Kidney (tissue), 14 donors: ENCODE results near the gene TFAP2D. TPM values are rescaled to one million over a fixed set of nuclear protein-coding genes. Genes with fewer than 3 reads are reported as not detected.

Experiments used
- DNase-seq, 5 donors: peaks; one replicate each; pipeline ENCODE4 v3.0.0-alpha.2; 2013 to 2020
- FAIRE-seq: peaks from 2 replicates; lab custom pipeline; 2012; peaks lifted over from hg19 to GRCh38; lab: Jason Lieb, UNC
- H3K27ac ChIP-seq, 2 donors: one replicate each; pipeline ENCODE4 v1.7.0; 2013; ENCODE audit warnings: low read depth in 2 of 2, low read length in 2 of 2, inconsistent platforms in 1 of 2
- H3K27me3 ChIP-seq: one replicate; pipeline ENCODE4 v1.7.1; 2013; ENCODE audit warnings: low read length, inconsistent platforms; ENCODE audit not compliant: control insufficient read depth, insufficient read depth
- H3K36me3 ChIP-seq, 3 donors: one replicate each; pipeline versions ENCODE4 v1.7.0 to v1.7.1; 2013; ENCODE audit warnings: low read length in 3 of 3, control low read depth in 1 of 3, inconsistent platforms in 1 of 3; ENCODE audit not compliant: insufficient read depth in 3 of 3, control insufficient read depth in 2 of 3
- H3K4me1 ChIP-seq, 3 donors: one replicate each; pipeline versions ENCODE4 v1.7.0 to v1.7.1; 2013; ENCODE audit warnings: low read length in 3 of 3, inconsistent platforms in 1 of 3, low read depth in 1 of 3; ENCODE audit not compliant: control insufficient read depth in 2 of 3, insufficient read depth in 2 of 3
- H3K4me3 ChIP-seq, 3 donors: one replicate each; pipeline versions ENCODE4 v1.7.0 to v1.8.1; 2013; ENCODE audit warnings: low read length in 3 of 3, control low read depth in 1 of 3, inconsistent platforms in 1 of 3
- H3K9ac ChIP-seq, 3 donors: one replicate each; pipeline versions ENCODE4 v1.7.0 to v1.7.1; 2013; ENCODE audit warnings: low read length in 3 of 3, control low read depth in 1 of 3, inconsistent platforms in 1 of 3
- H3K9me3 ChIP-seq, 3 donors: one replicate each; pipeline versions ENCODE4 v1.7.0 to v1.7.1; 2013; ENCODE audit warnings: low read length in 3 of 3, control low read depth in 1 of 3, inconsistent platforms in 1 of 3; ENCODE audit not compliant: control insufficient read depth in 2 of 3, insufficient read depth in 1 of 3
- CTCF ChIP-seq: IDR thresholded peaks from 3 replicates; pipeline ENCODE4 v1.5.1; 2012; ENCODE audit warnings: mild to moderate bottlenecking, moderate library complexity, borderline replicate concordance; ENCODE audit not compliant: insufficient read depth; ENCODE audit errors: extremely low read depth
- intact Hi-C: fragments of 100-400 bp; cut with DNase I; formaldehyde crosslinking; loops from one replicate; pipeline ENCODE4 v1.11.1; 2022
- polyA plus RNA-seq: library from polyadenylated mRNA; stranded (reverse); fragments of 350-450 nt; fragmentation: Illumina TruSeq; extraction: RNeasy Lipid Tissue Mini Kit (QIAGEN cat#74804); gene quantifications from one replicate; pipeline ENCODE4 v1.2.3, GENCODE V29; 2014; ENCODE audit warnings: low read depth, low replicate concordance; ENCODE audit not compliant: insufficient read depth
- total RNA-seq: library from RNA; stranded (reverse); fragmentation: NEBNext Ultra II Directional; extraction: Animal tissue kit (Norgen Biotek cat#: 25700); gene quantifications from one replicate; pipeline ENCODE4 v1.2.1, GENCODE V29; 2021
- donor health status: control.
- donor health status: control.
- donor health status: control.
- donor health status: control.
- donor health status: control.
- donor health status: DM: yes; HTN: yes; CAD: no.
- donor health status: Normal renal cell carcinoma (clear cell type).

TFAP2D gene
- total and polyA plus RNA-seq, 2 donors from 2014 or later = not detected

DNA sequence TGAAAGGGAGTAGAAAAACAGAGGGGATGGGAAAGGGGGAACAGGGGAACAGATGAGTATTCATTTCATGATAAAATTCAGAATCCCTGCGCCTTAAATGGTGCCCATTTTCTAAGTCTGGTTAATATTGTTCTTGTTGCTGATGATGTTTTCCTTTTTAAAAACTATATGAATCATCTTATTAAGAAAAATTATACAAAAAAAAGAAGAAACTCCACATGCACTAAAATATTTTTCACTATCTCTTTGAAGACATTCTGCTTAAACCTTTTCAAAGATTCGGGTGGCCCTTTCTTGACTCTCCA, 104.3 kb downstream of the TFAP2D start:
- no peaks in the 10 kb centered on the region for H3K36me3 ChIP-seq
- no peak overlapping the region for H3K27ac ChIP-seq
- intact Hi-C loops = loop anchor here (10.0 kb wide), 1 partner anchor 1227 kb away; no protein-coding TSS in a partner anchor
- DNase-seq (no peak), FAIRE-seq (no peak)
- no peaks in the 10 kb centered on the region for H3K9me3 ChIP-seq
- TF ChIP-seq CTCF = no peak
- H3K9ac ChIP-seq = no peak overlapping the region
- no peak overlapping the region for H3K4me3 ChIP-seq
- peaks cover 0 to 3% (median 0%) of the 10 kb centered on the region in 3 donors for H3K4me1 ChIP-seq
- H3K27me3 ChIP-seq = peaks cover 40% of the 10 kb centered on the region

DNA sequence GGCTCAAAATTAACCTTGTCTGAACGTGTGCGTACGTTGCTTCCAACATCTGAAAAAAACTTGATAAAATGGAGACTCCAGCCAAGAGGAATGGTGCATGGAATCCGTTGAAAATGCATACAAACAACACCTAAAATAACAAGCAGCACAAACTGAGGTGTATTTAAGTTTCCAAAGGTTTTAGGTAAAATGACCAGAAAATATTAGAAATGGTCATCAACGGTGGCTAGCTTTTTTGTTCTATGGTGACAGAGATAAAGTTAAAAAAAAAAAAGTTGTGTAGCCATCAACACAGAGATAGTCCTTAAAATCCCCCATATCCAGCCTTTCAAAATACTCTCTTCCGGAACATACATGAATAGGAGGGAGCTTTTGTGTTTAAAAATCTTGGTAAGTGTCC, 104.7 kb downstream of the TFAP2D start:
- no peak overlapping the region for H3K4me3 ChIP-seq
- TF ChIP-seq CTCF = no peak
- intact Hi-C loops = loop anchor here (10.0 kb wide), 1 partner anchor 1227 kb away; no protein-coding TSS in a partner anchor
- no peak overlapping the region for H3K9ac ChIP-seq
- no peak overlapping the region for H3K27ac ChIP-seq
- FAIRE-seq = no peak
- peaks cover 0 to 3% (median 0%) of the 10 kb centered on the region in 3 donors for H3K4me1 ChIP-seq
- peaks cover 44% of the 10 kb centered on the region for H3K27me3 ChIP-seq
- DNase-seq = no peak
- H3K36me3 ChIP-seq = no peaks in the 10 kb centered on the region
- H3K9me3 ChIP-seq = no peaks in the 10 kb centered on the region

DNA sequence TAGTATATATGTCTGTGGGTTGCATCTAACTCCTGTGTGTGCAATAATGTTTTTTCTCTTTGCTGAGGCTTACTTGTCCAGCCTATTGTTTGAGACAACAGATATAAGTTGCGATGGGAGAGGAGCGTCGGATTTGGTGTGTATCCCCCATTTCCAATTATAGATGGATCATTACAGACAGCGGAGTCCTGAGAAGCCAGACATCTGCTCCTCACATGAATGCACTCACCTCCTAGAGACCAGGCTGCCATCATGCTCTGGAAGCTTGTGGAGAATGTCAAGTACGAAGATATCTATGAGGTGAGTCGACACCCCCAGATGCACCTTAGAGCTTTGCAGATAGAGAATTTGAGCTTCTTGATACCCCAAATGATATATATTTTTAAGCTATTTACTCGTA, 105.3 kb downstream of the TFAP2D start, which contains the start of gene TFAP2B:
Gene TFAP2B, plus strand, starts transcription at position 199 of the 400 bp plus-strand sequence. Its CDS starts 21 bp downstream, at position 220.
- Histone ChIP-seq H3K9me3 (no peaks in the 10 kb centered on the region), H3K27me3 (peaks cover 45% of the 10 kb centered on the region), H3K4me3 (peak within 1 kb of the TSS; percentile 15 to 69 (median 24)), H3K4me1 (peaks cover 0 to 3% (median 0%) of the 10 kb centered on the region in 3 donors), H3K9ac (peak within 1 kb of the TSS in 1 of 3 donors; percentile 71), H3K27ac (peak within 1 kb of the TSS; percentile 83 to 89), H3K36me3 (no peaks in the 10 kb centered on the region)
- FAIRE-seq (no peak), DNase-seq (peak in 2 of 5 donors; percentile 45 to 48)
- intact Hi-C loops = loop anchor here (10.0 kb wide), 1 partner anchor 1226 kb away; no protein-coding TSS in a partner anchor
- no peak for TF ChIP-seq CTCF
